Chondrocyte (in vitro differentiated cells): ENCODE measurements around the gene APBB2. TPM values are rescaled to one million over a fixed set of nuclear protein-coding genes. Genes with fewer than 3 reads are reported as not detected.

Source experiments
- DNase-seq: peaks from one replicate; pipeline ENCODE4 v3.0.0; 2021; ENCODE audit warnings: mixed read lengths, low spot score
- H3K27ac Mint-ChIP-seq: one replicate; pipeline ENCODE4 v1.8.0; 2021; ENCODE audit warnings: mild to moderate bottlenecking, moderate library complexity, mixed read lengths; ENCODE audit not compliant: unreplicated experiment
- H3K27me3 Mint-ChIP-seq: 2 replicates; pipeline ENCODE4 v1.8.0; 2021; ENCODE audit warnings: low read depth, mixed read lengths
- H3K36me3 Mint-ChIP-seq: 2 replicates; pipeline ENCODE4 v1.8.0; 2021; ENCODE audit warnings: low read depth, mixed read lengths
- H3K4me1 Mint-ChIP-seq: 2 replicates; pipeline ENCODE4 v1.8.0; 2021; ENCODE audit warnings: low read depth, mild to moderate bottlenecking, mixed read lengths
- H3K4me3 Mint-ChIP-seq: one replicate; pipeline ENCODE4 v1.8.0; 2021; ENCODE audit warnings: mild to moderate bottlenecking, moderate library complexity, mixed read lengths; ENCODE audit not compliant: unreplicated experiment
- H3K9me3 Mint-ChIP-seq: 2 replicates; pipeline ENCODE4 v1.8.0; 2021; ENCODE audit warnings: low read depth, mixed read lengths
- CTCF ChIP-seq: fragments of 200-600 bp; sonication (generic); IDR thresholded peaks from 2 replicates; pipeline ENCODE4 v1.5.0; 2021; ENCODE audit warnings: antibody characterized with exemption, mild to moderate bottlenecking, moderate library complexity
- total RNA-seq: library from RNA; stranded (reverse); gene quantifications from 3 replicates; pipeline ENCODE4 v1.2.1, GENCODE V29; 2021

Gene APBB2
- total RNA-seq, 1 donor from 2014 or later, result 119 TPM

GRCh38 chr4:40800064-40800463, 414.3 kb downstream of the APBB2 start:
- no peak for TF ChIP-seq CTCF

GRCh38 chr4:40789771-40790170, 424.6 kb downstream of the APBB2 start:
- Mint-ChIP-seq H3K9me3 (no peaks in the 10 kb centered on the region), H3K4me1 (peaks cover 4% of the 10 kb centered on the region), H3K4me3 (no peak overlapping the region)

More at GRCh38 chr4:40800064-40800463, 414.3 kb downstream of the APBB2 start:
- H3K4me3 Mint-ChIP-seq, result no peak overlapping the region
- no peak overlapping the region for H3K27ac Mint-ChIP-seq
- H3K4me1 Mint-ChIP-seq, result no peaks in the 10 kb centered on the region
- no peaks in the 10 kb centered on the region for H3K9me3 Mint-ChIP-seq
- no peaks in the 10 kb centered on the region for H3K36me3 Mint-ChIP-seq
- no peak for DNase-seq
- H3K27me3 Mint-ChIP-seq, result no peaks in the 10 kb centered on the region

GRCh38 chr4:40789031-40789430, 425.3 kb downstream of the APBB2 start:
- Mint-ChIP-seq H3K27ac (no peak overlapping the region), H3K9me3 (peaks cover 4% of the 10 kb centered on the region), H3K4me3 (no peak overlapping the region), H3K27me3 (no peaks in the 10 kb centered on the region), H3K36me3 (no peaks in the 10 kb centered on the region), H3K4me1 (peaks cover 4% of the 10 kb centered on the region)
- no peak for DNase-seq
- no peak for TF ChIP-seq CTCF

More at GRCh38 chr4:40789771-40790170, 424.6 kb downstream of the APBB2 start:
- Mint-ChIP-seq H3K27ac (no peak overlapping the region), H3K36me3 (no peaks in the 10 kb centered on the region), H3K27me3 (no peaks in the 10 kb centered on the region)
- no peak for DNase-seq
- no peak for TF ChIP-seq CTCF

- no peaks in the 10 kb centered on the region for H3K27me3 Mint-ChIP-seq
- H3K27ac Mint-ChIP-seq, result no peak overlapping the region
- no peaks in the 10 kb centered on the region for H3K36me3 Mint-ChIP-seq
- TF ChIP-seq CTCF, result no peak
- H3K4me3 Mint-ChIP-seq, result no peak overlapping the region
- H3K4me1 Mint-ChIP-seq, result peaks cover 4% of the 10 kb centered on the region
- H3K9me3 Mint-ChIP-seq, result peaks cover 7% of the 10 kb centered on the region
- no peak for DNase-seq
Observed at GRCh38 chr4:40788331-40788730, 426.0 kb downstream of the APBB2 start.

GRCh38 chr4:40785727-40786126, 428.6 kb downstream of the APBB2 start:
- Mint-ChIP-seq H3K27me3 (no peaks in the 10 kb centered on the region), H3K9me3 (peaks cover 7% of the 10 kb centered on the region), H3K4me1 (no peaks in the 10 kb centered on the region), H3K4me3 (no peak overlapping the region), H3K36me3 (peaks cover 7% of the 10 kb centered on the region), H3K27ac (no peak overlapping the region)
- TF ChIP-seq CTCF, result no peak
- no peak for DNase-seq
